CD4-positive, alpha-beta T cell (primary cell): ENCODE data around the gene PPP5C. TPM values are rescaled to one million over a fixed set of nuclear protein-coding genes. Genes with fewer than 3 reads are reported as not detected.

ENCODE experiments used
- ATAC-seq: fragments of 200-7000 bp; cut with Tn5 transposase; one replicate; pipeline ENCODE4 v1.10.0; 2022; ENCODE audit warnings: mild to moderate bottlenecking; ENCODE audit not compliant: poor library complexity
- CTCF ChIA-PET: fragments of 350-600 bp; sonication (Branson Sonifier 250); formaldehyde crosslinking; loops from one replicate; lab custom pipeline; 2021; ENCODE audit warnings: antibody characterized with exemption, inconsistent platforms; lab: Charles Lee
- POLR2A ChIA-PET: fragments of 350-600 bp; sonication (Branson Sonifier 250); formaldehyde crosslinking; loops from one replicate; lab custom pipeline; 2021; ENCODE audit warnings: antibody characterized with exemption, inconsistent platforms; lab: Charles Lee
- DNase-seq, 14 experiments: peaks; one replicate each; pipeline ENCODE4 v3.0.0-alpha.2; 2013 to 2020; ENCODE audit warnings: mixed read lengths in 2 of 14
- H3K27ac ChIP-seq, 2 donors: one replicate each; pipeline versions ENCODE4 v1.5.1 to v1.7.0; 2013; ENCODE audit warnings: low read length in 2 of 2, low read depth in 1 of 2, mild to moderate bottlenecking in 1 of 2
- H3K27me3 ChIP-seq, 2 experiments: 1 replicate in 1 of 2; 2 replicates in 1 of 2; pipeline versions ENCODE4 v1.6.1 to v1.7.0; 2013; ENCODE audit warnings: low read length in 2 of 2, control low read depth in 1 of 2, mild to moderate bottlenecking in 1 of 2, moderate library complexity in 1 of 2; ENCODE audit not compliant: insufficient read depth in 2 of 2, control insufficient read depth in 1 of 2
- H3K36me3 ChIP-seq: one replicate; pipeline ENCODE4 v1.6.1; 2013; ENCODE audit warnings: low read length, control low read depth; ENCODE audit not compliant: insufficient read depth
- H3K4me1 ChIP-seq: one replicate; pipeline ENCODE4 v1.6.1; 2013; ENCODE audit warnings: low read length, control low read depth; ENCODE audit not compliant: insufficient read depth
- H3K4me3 ChIP-seq: one replicate; pipeline ENCODE4 v1.5.1; 2013; ENCODE audit warnings: mild to moderate bottlenecking, low read length, moderate library complexity
- H3K9me3 ChIP-seq, 2 experiments: 1 replicate in 1 of 2; 2 replicates in 1 of 2; pipeline versions ENCODE4 v1.6.1 to v1.7.0; 2013; ENCODE audit warnings: low read length in 2 of 2, mild to moderate bottlenecking in 2 of 2, control low read depth in 1 of 2, moderate library complexity in 1 of 2; ENCODE audit not compliant: control insufficient read depth in 1 of 2, insufficient read depth in 1 of 2
- H3K27ac Mint-ChIP-seq: one replicate; pipeline ENCODE4 v1.8.0; 2020; ENCODE audit warnings: mixed read lengths
- H3K27me3 Mint-ChIP-seq: one replicate; pipeline ENCODE4 v1.8.0; 2021; ENCODE audit warnings: mixed read lengths
- H3K36me3 Mint-ChIP-seq: one replicate; pipeline ENCODE4 v1.8.0; 2021; ENCODE audit warnings: low read depth, mixed read lengths
- H3K4me1 Mint-ChIP-seq: one replicate; pipeline ENCODE4 v1.8.0; 2021; ENCODE audit warnings: low read depth, mixed read lengths
- H3K4me3 Mint-ChIP-seq: one replicate; pipeline ENCODE4 v1.8.0; 2020; ENCODE audit warnings: mild to moderate bottlenecking, mixed read lengths
- H3K9me3 Mint-ChIP-seq: one replicate; pipeline ENCODE4 v1.8.0; 2020; ENCODE audit warnings: mixed read lengths
- CTCF ChIP-seq: fragments of 200-600 bp; IDR thresholded peaks from one replicate; pipeline ENCODE4 v1.8.0; 2022; ENCODE audit warnings: antibody characterized with exemption, mild to moderate bottlenecking
- intact Hi-C, 2 experiments: fragments of 100-400 bp; cut with DNase I in 1 of 2; cut with micrococcal nuclease in 1 of 2; formaldehyde crosslinking; loops; one replicate each; pipeline versions ENCODE4 v1.15.1 to v1.9.0; 2023 to 2025; cut with DNase I, micrococcal nuclease
- total RNA-seq, 174 experiments: library from RNA in 2 of 174; stranded (reverse) in 2 of 174; gene quantifications; one replicate each; pipeline ENCODE4 v1.2.3 and lab custom pipeline; 2021 to 2026

The PPP5C gene
- total RNA-seq, 2 experiments from 2014 or later = 18.9 to 20.2 TPM

GRCh38 chr19:46386151-46386550 lies 39.3 kb downstream of the PPP5C start:
- ATAC-seq = no peak
- H3K4me1 Mint-ChIP-seq = no peaks in the 10 kb centered on the region
- Histone ChIP-seq H3K27ac (no peak overlapping the region), H3K9me3 (no peaks in the 10 kb centered on the region), H3K4me1 (no peaks in the 10 kb centered on the region), H3K27me3 (no peaks in the 10 kb centered on the region), H3K4me3 (no peak overlapping the region), H3K36me3 (peaks cover 85% of the 10 kb centered on the region)
- no peak overlapping the region for H3K4me3 Mint-ChIP-seq
- CTCF ChIA-PET = no interaction called here
- DNase-seq = no peak
- peaks cover 83% of the 10 kb centered on the region for H3K36me3 Mint-ChIP-seq
- POLR2A ChIA-PET = no interaction called here
- intact Hi-C loops = no loop called here
- no peaks in the 10 kb centered on the region for H3K9me3 Mint-ChIP-seq
- no peaks in the 10 kb centered on the region for H3K27me3 Mint-ChIP-seq
- no peak for TF ChIP-seq CTCF
- no peak overlapping the region for H3K27ac Mint-ChIP-seq

GRCh38 chr19:46386996-46387712 lies 40.3 kb downstream of the PPP5C start:
- no peaks in the 10 kb centered on the region for H3K27me3 Mint-ChIP-seq
- no peak for TF ChIP-seq CTCF
- Histone ChIP-seq H3K9me3 (no peaks in the 10 kb centered on the region), H3K36me3 (peaks cover 80% of the 10 kb centered on the region), H3K4me1 (no peaks in the 10 kb centered on the region), H3K4me3 (no peak overlapping the region), H3K27ac (no peak overlapping the region), H3K27me3 (no peaks in the 10 kb centered on the region)
- DNase-seq (no peak), ATAC-seq (no peak)
- ChIA-PET CTCF (no interaction called here), POLR2A (no interaction called here)
- no peaks in the 10 kb centered on the region for H3K9me3 Mint-ChIP-seq
- peaks cover 83% of the 10 kb centered on the region for H3K36me3 Mint-ChIP-seq
- no peak overlapping the region for H3K27ac Mint-ChIP-seq
- no peaks in the 10 kb centered on the region for H3K4me1 Mint-ChIP-seq
- H3K4me3 Mint-ChIP-seq = no peak overlapping the region
- intact Hi-C loops = no loop called here

- Mint-ChIP-seq H3K9me3 (no peaks in the 10 kb centered on the region), H3K4me3 (no peak overlapping the region), H3K36me3 (peaks cover 83% of the 10 kb centered on the region), H3K27ac (no peak overlapping the region), H3K4me1 (peaks cover 4% of the 10 kb centered on the region), H3K27me3 (no peaks in the 10 kb centered on the region)
- no peaks in the 10 kb centered on the region for H3K9me3 ChIP-seq
- ATAC-seq (no peak), DNase-seq (no peak)
- H3K4me1 ChIP-seq = no peaks in the 10 kb centered on the region
- intact Hi-C loops = no loop called here
- H3K4me3 ChIP-seq = no peak overlapping the region
- H3K27ac ChIP-seq = no peak overlapping the region
- ChIA-PET POLR2A (no interaction called here), CTCF (no interaction called here)
- H3K36me3 ChIP-seq = peaks cover 74% of the 10 kb centered on the region
- no peak for TF ChIP-seq CTCF
- no peaks in the 10 kb centered on the region for H3K27me3 ChIP-seq
Observed at GRCh38 chr19:46387713-46388130, 40.8 kb downstream of the PPP5C start.
